GM19035 (cell line): ENCODE data around the gene HNRNPA1.
A peak's percentile ranks its signal among the peaks of the same experiment; 100 is the strongest.
"Not testable (repeated sequence)": the region's sequence is repeated elsewhere in the genome, so short reads cannot be mapped to it uniquely, and the experiment has no call there.

ENCODE experiments used
- ATAC-seq: cut with Tn5 transposase; IDR thresholded peaks from one replicate; pipeline ENCODE4 v1.9.1; 2021; ENCODE audit not compliant: unreplicated experiment

The HNRNPA1 gene

GRCh38 chr12:54273981-54274380 is 6.5 kb upstream of the HNRNPA1 start:
- ATAC-seq: no peak

GRCh38 chr12:54276368-54276767 is 4.2 kb upstream of the HNRNPA1 start:
- ATAC-seq: no peak

- no peak for ATAC-seq
Measured at GRCh38 chr12:54277823-54278276, 2.7 kb upstream of the HNRNPA1 start.

- ATAC-seq: no peak
Measured at GRCh38 chr12:54279227-54279631, 1.3 kb upstream of the HNRNPA1 start.

GRCh38 chr12:54279632-54280467 is 676 bp upstream of the HNRNPA1 start, which contains the start of gene CBX5:
TSS of gene CBX5 (minus strand) at chr12:54280122. CDS start at chr12:54257650, 22,472 bp downstream.
- peak; percentile 70 for ATAC-seq

GRCh38 chr12:54281261-54281638 is 724 bp downstream of the HNRNPA1 start:
- not testable (repeated sequence) for ATAC-seq

GRCh38 chr12:54281694-54282093 is 1.2 kb downstream of the HNRNPA1 start:
- not testable (repeated sequence) for ATAC-seq

- no peak for ATAC-seq
Measured at GRCh38 chr12:54282949-54283593, 2.5 kb downstream of the HNRNPA1 start.

- not testable (repeated sequence) for ATAC-seq
Measured at GRCh38 chr12:54284070-54284780, 3.7 kb downstream of the HNRNPA1 start.

- no peak for ATAC-seq
Measured at GRCh38 chr12:54285150-54286041, 4.9 kb downstream of the HNRNPA1 start.

- ATAC-seq: no peak
Measured at GRCh38 chr12:54286042-54287030, 5.8 kb downstream of the HNRNPA1 start.

GRCh38 chr12:54287261-54288157 is 7.0 kb downstream of the HNRNPA1 start:
- ATAC-seq: no peak

GRCh38 chr12:54292083-54292930 is 11.8 kb downstream of the HNRNPA1 start:
- ATAC-seq: no peak

- ATAC-seq: no peak
Measured at GRCh38 chr12:54292931-54293241, 12.4 kb downstream of the HNRNPA1 start.

- ATAC-seq: peak; percentile 53
Measured at GRCh38 chr12:54294152-54294952, 13.8 kb downstream of the HNRNPA1 start.

- ATAC-seq: no peak
Measured at GRCh38 chr12:54294953-54295566, 14.5 kb downstream of the HNRNPA1 start.
